WTC11 (cell line): ENCODE results near the gene ZBTB24. TPM values are rescaled to one million over a fixed set of nuclear protein-coding genes. Genes with fewer than 3 reads are reported as not detected.

ENCODE experiments used
- ATAC-seq: fragments of 200-7000 bp; cut with Tn5 transposase; 2 replicates; pipeline ENCODE4 v1.10.0; 2021; ENCODE audit warnings: mild to moderate bottlenecking, moderate library complexity
- Bru-seq: library from RNA; stranded (reverse); fragments of 400-500 nt; gene quantifications from one replicate; lab custom pipeline; 2021; lab: Mats Ljungman, UMichigan
- CTCF ChIA-PET: fragments of 300-600 bp; sonication (Branson Sonifier 250); formaldehyde crosslinking; loops from one replicate; lab custom pipeline; 2021; ENCODE audit warnings: antibody characterized with exemption; lab: Charles Lee
- POLR2A ChIA-PET: fragments of 350-600 bp; sonication (Branson Sonifier 250); formaldehyde crosslinking; loops from one replicate; lab custom pipeline; 2021; ENCODE audit warnings: antibody characterized with exemption; lab: Charles Lee
- DNase-seq: peaks from one replicate; pipeline ENCODE4 v3.0.0; 2021; ENCODE audit warnings: low spot score
- H3K27ac Mint-ChIP-seq: 2 replicates; pipeline ENCODE4 v1.8.0; 2021; ENCODE audit warnings: mixed read lengths
- H3K27me3 Mint-ChIP-seq: 2 replicates; pipeline ENCODE4 v1.8.0; 2021; ENCODE audit warnings: low read depth, mild to moderate bottlenecking, moderate library complexity, mixed read lengths
- H3K36me3 Mint-ChIP-seq: 2 replicates; pipeline ENCODE4 v1.8.0; 2021; ENCODE audit warnings: mixed read lengths
- H3K4me1 Mint-ChIP-seq: 2 replicates; pipeline ENCODE4 v1.8.0; 2022; ENCODE audit warnings: mixed read lengths
- H3K4me3 Mint-ChIP-seq: 2 replicates; pipeline ENCODE4 v1.8.0; 2021; ENCODE audit warnings: mild to moderate bottlenecking, moderate library complexity, mixed read lengths
- H3K9me3 Mint-ChIP-seq: 2 replicates; pipeline ENCODE4 v1.8.0; 2021; ENCODE audit warnings: mixed read lengths
- ATF1 ChIP-seq: sonication (generic); formaldehyde crosslinking; IDR thresholded peaks from 2 replicates; pipeline ENCODE4 v1.8.1; 2023; ENCODE audit warnings: mild to moderate bottlenecking, moderate library complexity, missing genetic modification reagents
- CREM ChIP-seq: sonication (generic); formaldehyde crosslinking; IDR thresholded peaks from 2 replicates; pipeline ENCODE4 v1.8.1; 2022; ENCODE audit warnings: mild to moderate bottlenecking, missing genetic modification reagents, moderate library complexity
- ELF4 ChIP-seq: sonication (generic); formaldehyde crosslinking; IDR thresholded peaks from 2 replicates; pipeline ENCODE4 v1.8.1; 2022; ENCODE audit warnings: low read depth, mild to moderate bottlenecking, moderate library complexity, missing genetic modification reagents
- EMX1 ChIP-seq: fragments of 250-450 bp; sonication (Bioruptor Pico); IDR thresholded peaks from 2 replicates; pipeline ENCODE4 v1.8.0; 2021; ENCODE audit warnings: mild to moderate bottlenecking
- ETV6 ChIP-seq: sonication (generic); formaldehyde crosslinking; IDR thresholded peaks from 2 replicates; pipeline ENCODE4 v1.8.1; 2022; ENCODE audit warnings: mild to moderate bottlenecking, missing genetic modification reagents
- GABPB1 ChIP-seq: sonication (generic); formaldehyde crosslinking; IDR thresholded peaks from 2 replicates; pipeline ENCODE4 v1.8.1; 2023; ENCODE audit warnings: mild to moderate bottlenecking, missing genetic modification reagents
- GRHL2 ChIP-seq: fragments of 250-450 bp; sonication (Bioruptor Pico); IDR thresholded peaks from 2 replicates; pipeline ENCODE4 v1.8.0; 2022; ENCODE audit warnings: mild to moderate bottlenecking, moderate library complexity; ENCODE audit not compliant: insufficient replicate concordance, severe bottlenecking
- HMGA2 ChIP-seq: fragments of 250-450 bp; sonication (Bioruptor Pico); IDR thresholded peaks from 2 replicates; pipeline ENCODE4 v1.4.0; 2021; ENCODE audit warnings: mild to moderate bottlenecking, moderate library complexity
- KAT7 ChIP-seq: sonication (generic); formaldehyde crosslinking; IDR thresholded peaks from 2 replicates; pipeline ENCODE4 v1.8.1; 2023; ENCODE audit warnings: missing genetic modification reagents, mild to moderate bottlenecking, borderline replicate concordance
- MYBL2 ChIP-seq: sonication (generic); formaldehyde crosslinking; IDR thresholded peaks from 2 replicates; pipeline ENCODE4 v1.8.1; 2023; ENCODE audit warnings: mild to moderate bottlenecking, moderate library complexity, missing genetic modification reagents
- NFE2L1 ChIP-seq: sonication (generic); formaldehyde crosslinking; IDR thresholded peaks from 2 replicates; pipeline ENCODE4 v1.8.1; 2023; ENCODE audit warnings: missing genetic modification reagents
- NFYB ChIP-seq: sonication (generic); formaldehyde crosslinking; conservative IDR thresholded peaks from 2 replicates; pipeline ENCODE4 v1.8.0; 2022; ENCODE audit warnings: low read depth, missing genetic modification reagents
- NR1H2 ChIP-seq: sonication (generic); formaldehyde crosslinking; IDR thresholded peaks from 2 replicates; pipeline ENCODE4 v1.9.0; 2021; ENCODE audit warnings: mild to moderate bottlenecking, moderate library complexity, missing genetic modification reagents
- SP1 ChIP-seq: sonication (generic); formaldehyde crosslinking; conservative IDR thresholded peaks from 2 replicates; pipeline ENCODE4 v1.8.1; 2022; ENCODE audit warnings: missing genetic modification reagents
- TEAD1 ChIP-seq: sonication (generic); formaldehyde crosslinking; IDR thresholded peaks from 2 replicates; pipeline ENCODE4 v1.8.0; 2022; ENCODE audit warnings: mild to moderate bottlenecking, missing genetic modification reagents
- ZNF121 ChIP-seq: sonication (generic); formaldehyde crosslinking; IDR thresholded peaks from 2 replicates; pipeline ENCODE4 v1.8.0; 2023; ENCODE audit warnings: missing genetic modification reagents
- ZNF138 ChIP-seq: sonication (generic); formaldehyde crosslinking; conservative IDR thresholded peaks from 2 replicates; pipeline ENCODE4 v1.8.1; 2022; ENCODE audit warnings: mild to moderate bottlenecking, moderate library complexity, missing genetic modification reagents
- ZNF232 ChIP-seq: sonication (generic); formaldehyde crosslinking; IDR thresholded peaks from 2 replicates; pipeline ENCODE4 v1.8.0; 2022; ENCODE audit warnings: mild to moderate bottlenecking, missing genetic modification reagents
- ZNF263 ChIP-seq: sonication (generic); formaldehyde crosslinking; IDR thresholded peaks from 2 replicates; pipeline ENCODE4 v1.8.1; 2022; ENCODE audit warnings: low read depth, mild to moderate bottlenecking, moderate library complexity, missing genetic modification reagents
- ZNF317 ChIP-seq: sonication (generic); formaldehyde crosslinking; IDR thresholded peaks from 2 replicates; pipeline ENCODE4 v1.8.1; 2023; ENCODE audit warnings: low read depth, mild to moderate bottlenecking, moderate library complexity, missing genetic modification reagents, borderline replicate concordance
- ZNF416 ChIP-seq: fragments of 250-450 bp; sonication (Bioruptor Pico); IDR thresholded peaks from 2 replicates; pipeline ENCODE4 v1.9.0; 2021; ENCODE audit warnings: mild to moderate bottlenecking, inconsistent platforms
- ZNF671 ChIP-seq: fragments of 250-450 bp; sonication (Bioruptor Pico); IDR thresholded peaks from 2 replicates; pipeline ENCODE4 v1.8.0; 2021; ENCODE audit warnings: mild to moderate bottlenecking
- long read RNA-seq, 3 experiments: library from RNA in 1 of 3; library from capped mRNA in 1 of 3; library from polyadenylated mRNA in 1 of 3; unstranded in 2 of 3; stranded (forward) in 1 of 3; transcript quantifications; one replicate each; pipeline ENCODE4 v2.0.0, GENCODE V29; 2021
- total RNA-seq: library from RNA; stranded (reverse); gene quantifications from 3 replicates; pipeline ENCODE4 v1.2.3, GENCODE V29; 2021
- TF ChIP-seq, protein P1 (sequence below): sonication (generic); formaldehyde crosslinking; IDR thresholded peaks from 2 replicates; pipeline ENCODE4 v1.8.0; 2022; ENCODE audit warnings: mild to moderate bottlenecking, missing genetic modification reagents
- TF ChIP-seq, protein P2 (sequence below): sonication (generic); formaldehyde crosslinking; IDR thresholded peaks from 2 replicates; pipeline ENCODE4 v1.8.1; 2022; ENCODE audit warnings: mild to moderate bottlenecking, moderate library complexity, missing genetic modification reagents
- TF ChIP-seq, protein P3 (sequence below): sonication (generic); formaldehyde crosslinking; IDR thresholded peaks from 2 replicates; pipeline ENCODE4 v1.8.0; 2023; ENCODE audit warnings: mild to moderate bottlenecking, missing genetic modification reagents
- TF ChIP-seq, protein P4 (sequence below): sonication (generic); formaldehyde crosslinking; IDR thresholded peaks from 2 replicates; pipeline ENCODE4 v1.8.0; 2022; ENCODE audit warnings: mild to moderate bottlenecking, missing genetic modification reagents
- TF ChIP-seq, protein P5 (sequence below): sonication (generic); formaldehyde crosslinking; IDR thresholded peaks from 2 replicates; pipeline ENCODE4 v1.8.1; 2023; ENCODE audit warnings: mild to moderate bottlenecking, moderate library complexity, missing genetic modification reagents

Gene ZBTB24
- total RNA-seq (13.7 to 14.7 TPM (median 14.6 TPM) in 3 replicates), Bru-seq, nascent RNA (percentile 95 among the genes with signal in this experiment)
- long read RNA-seq, experiment 1, full-length matches to known transcripts: 56 of 104 reads
- long read RNA-seq, experiment 1, partial matches to known transcripts: 14 of 104 reads
- long read RNA-seq, experiment 1, other reads (novel, unspliced or antisense): 34 of 104 reads
- long read RNA-seq, experiment 2, full-length matches to known transcripts: 3 of 9 reads
- long read RNA-seq, experiment 2, partial matches to known transcripts: 0 of 9 reads
- long read RNA-seq, experiment 2, other reads (novel, unspliced or antisense): 6 of 9 reads
- long read RNA-seq, experiment 3, partial matches to known transcripts: 1 of 2 reads
- long read RNA-seq, experiment 3, other reads (novel, unspliced or antisense): 1 of 2 reads

DNA sequence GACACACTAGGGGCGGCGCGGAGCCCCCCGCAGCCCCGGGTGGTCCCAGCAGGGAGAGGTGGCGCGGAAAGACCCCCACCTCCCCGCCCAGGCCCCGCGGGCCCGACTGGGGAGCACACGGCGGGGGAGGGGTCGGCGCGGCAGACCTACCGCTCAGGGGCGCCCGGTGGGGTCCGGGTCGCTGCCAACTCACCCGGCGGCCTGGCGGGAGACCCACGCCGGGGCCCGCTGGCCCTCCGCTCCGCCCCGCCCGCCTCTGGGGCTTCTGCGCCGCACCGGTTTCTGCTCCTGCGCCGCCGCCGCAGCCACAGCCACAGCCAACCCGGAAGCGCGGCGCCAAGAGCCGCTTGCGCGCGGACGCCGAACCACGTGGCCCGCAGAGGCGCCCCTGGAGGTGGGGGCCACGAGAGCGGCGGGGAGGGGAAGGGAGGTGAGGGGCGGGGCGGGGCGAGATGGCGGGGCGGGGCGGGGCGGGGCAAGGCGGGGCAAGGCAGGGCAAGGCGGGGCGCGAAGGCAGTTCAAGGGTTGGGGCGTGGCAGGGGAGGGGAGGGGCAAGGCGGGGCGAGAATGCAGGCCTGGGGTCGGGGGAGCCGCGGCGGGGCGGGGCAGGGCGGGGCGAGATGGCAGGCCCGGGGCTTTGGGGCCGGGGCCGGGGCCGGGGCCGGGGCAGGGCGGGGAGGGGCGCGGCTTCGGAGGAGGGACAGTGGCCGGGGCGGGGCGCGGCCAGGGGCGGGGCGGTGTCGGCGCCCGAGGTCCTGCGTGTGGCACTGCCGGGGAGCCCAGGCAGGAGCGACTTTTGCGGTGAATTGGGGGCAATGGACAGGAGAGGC, at the start of gene ZBTB24:
ZBTB24 (minus strand) TSS at position 315 of the 830 bp plus-strand sequence. CDS start 1,193 bp downstream, outside the sequence.
- Mint-ChIP-seq H3K4me3 (peak within 1 kb of the TSS; percentile 96), H3K36me3 (peaks cover 31% of the 10 kb centered on the region), H3K4me1 (peaks cover 52% of the 10 kb centered on the region), H3K9me3 (no peaks in the 10 kb centered on the region), H3K27me3 (no peaks in the 10 kb centered on the region; the same call in 1 of the 2 replicates), H3K27ac (peak within 1 kb of the TSS; percentile 93)
- CTCF ChIA-PET: interaction anchor here (1.0 kb wide), 1 partner anchor 27 kb away, joined by 5 read pairs; the partner anchor contains the start of gene MICAL1
- ATAC-seq: peak; percentile 84
- POLR2A ChIA-PET: interaction anchor here (1.5 kb wide), 1 partner anchor 42 kb away, joined by 5 read pairs; the partner anchor contains the start of genes PPIL6 and SMPD2
- DNase-seq: peak; percentile 95
- TF ChIP-seq NR1H2 (no peak), ZNF317 (CRISPR knock-in tag) (no peak), HMGA2 (no peak), TEAD1 (CRISPR knock-in tag) (peak; percentile 66; the same call in 1 of the 2 replicates), ZNF232 (CRISPR knock-in tag) (no peak; the same call in 1 of the 2 replicates), ZNF671 (CRISPR knock-in tag) (no peak), NFYB (0 out of 2 replicates have a peak, but pooled peaks have one; percentile 37), ZNF121 (CRISPR knock-in tag) (no peak), EMX1 (no peak), ZNF263 (0 out of 2 replicates have a peak, but pooled peaks have one; percentile 30), ZNF138 (CRISPR knock-in tag) (no peak), NFE2L1 (no peak), KAT7 (CRISPR knock-in tag) (no peak), ZNF416 (no peak), GRHL2 (CRISPR knock-in tag) (no peak), ETV6 (peak; percentile 59; the same call in 1 of the 2 replicates), ELF4 (0 out of 2 replicates have a peak, but pooled peaks have one; percentile 43), MYBL2 (CRISPR knock-in tag) (no peak), ATF1 (CRISPR knock-in tag) (no peak), GABPB1 (peak; percentile 50; the same call in 1 of the 2 replicates), SP1 (CRISPR knock-in tag) (peak; percentile 76), CREM (peak; percentile 16; the same call in 1 of the 2 replicates)
- TF ChIP-seq, protein P1, sequence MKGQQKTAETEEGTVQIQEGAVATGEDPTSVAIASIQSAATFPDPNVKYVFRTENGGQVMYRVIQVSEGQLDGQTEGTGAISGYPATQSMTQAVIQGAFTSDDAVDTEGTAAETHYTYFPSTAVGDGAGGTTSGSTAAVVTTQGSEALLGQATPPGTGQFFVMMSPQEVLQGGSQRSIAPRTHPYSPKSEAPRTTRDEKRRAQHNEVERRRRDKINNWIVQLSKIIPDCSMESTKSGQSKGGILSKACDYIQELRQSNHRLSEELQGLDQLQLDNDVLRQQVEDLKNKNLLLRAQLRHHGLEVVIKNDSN (CRISPR knock-in tag): peak; percentile 89
- TF ChIP-seq, protein P2, sequence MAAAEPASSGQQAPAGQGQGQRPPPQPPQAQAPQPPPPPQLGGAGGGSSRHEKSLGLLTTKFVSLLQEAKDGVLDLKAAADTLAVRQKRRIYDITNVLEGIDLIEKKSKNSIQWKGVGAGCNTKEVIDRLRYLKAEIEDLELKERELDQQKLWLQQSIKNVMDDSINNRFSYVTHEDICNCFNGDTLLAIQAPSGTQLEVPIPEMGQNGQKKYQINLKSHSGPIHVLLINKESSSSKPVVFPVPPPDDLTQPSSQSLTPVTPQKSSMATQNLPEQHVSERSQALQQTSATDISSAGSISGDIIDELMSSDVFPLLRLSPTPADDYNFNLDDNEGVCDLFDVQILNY (CRISPR knock-in tag): peak; percentile 87; the same call in 1 of the 2 replicates
- TF ChIP-seq, protein P3, sequence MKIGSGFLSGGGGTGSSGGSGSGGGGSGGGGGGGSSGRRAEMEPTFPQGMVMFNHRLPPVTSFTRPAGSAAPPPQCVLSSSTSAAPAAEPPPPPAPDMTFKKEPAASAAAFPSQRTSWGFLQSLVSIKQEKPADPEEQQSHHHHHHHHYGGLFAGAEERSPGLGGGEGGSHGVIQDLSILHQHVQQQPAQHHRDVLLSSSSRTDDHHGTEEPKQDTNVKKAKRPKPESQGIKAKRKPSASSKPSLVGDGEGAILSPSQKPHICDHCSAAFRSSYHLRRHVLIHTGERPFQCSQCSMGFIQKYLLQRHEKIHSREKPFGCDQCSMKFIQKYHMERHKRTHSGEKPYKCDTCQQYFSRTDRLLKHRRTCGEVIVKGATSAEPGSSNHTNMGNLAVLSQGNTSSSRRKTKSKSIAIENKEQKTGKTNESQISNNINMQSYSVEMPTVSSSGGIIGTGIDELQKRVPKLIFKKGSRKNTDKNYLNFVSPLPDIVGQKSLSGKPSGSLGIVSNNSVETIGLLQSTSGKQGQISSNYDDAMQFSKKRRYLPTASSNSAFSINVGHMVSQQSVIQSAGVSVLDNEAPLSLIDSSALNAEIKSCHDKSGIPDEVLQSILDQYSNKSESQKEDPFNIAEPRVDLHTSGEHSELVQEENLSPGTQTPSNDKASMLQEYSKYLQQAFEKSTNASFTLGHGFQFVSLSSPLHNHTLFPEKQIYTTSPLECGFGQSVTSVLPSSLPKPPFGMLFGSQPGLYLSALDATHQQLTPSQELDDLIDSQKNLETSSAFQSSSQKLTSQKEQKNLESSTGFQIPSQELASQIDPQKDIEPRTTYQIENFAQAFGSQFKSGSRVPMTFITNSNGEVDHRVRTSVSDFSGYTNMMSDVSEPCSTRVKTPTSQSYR: no peak
- TF ChIP-seq, protein P4, sequence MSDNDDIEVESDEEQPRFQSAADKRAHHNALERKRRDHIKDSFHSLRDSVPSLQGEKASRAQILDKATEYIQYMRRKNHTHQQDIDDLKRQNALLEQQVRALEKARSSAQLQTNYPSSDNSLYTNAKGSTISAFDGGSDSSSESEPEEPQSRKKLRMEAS (CRISPR knock-in tag): peak; percentile 50; the same call in 1 of the 2 replicates
- TF ChIP-seq, protein P5, sequence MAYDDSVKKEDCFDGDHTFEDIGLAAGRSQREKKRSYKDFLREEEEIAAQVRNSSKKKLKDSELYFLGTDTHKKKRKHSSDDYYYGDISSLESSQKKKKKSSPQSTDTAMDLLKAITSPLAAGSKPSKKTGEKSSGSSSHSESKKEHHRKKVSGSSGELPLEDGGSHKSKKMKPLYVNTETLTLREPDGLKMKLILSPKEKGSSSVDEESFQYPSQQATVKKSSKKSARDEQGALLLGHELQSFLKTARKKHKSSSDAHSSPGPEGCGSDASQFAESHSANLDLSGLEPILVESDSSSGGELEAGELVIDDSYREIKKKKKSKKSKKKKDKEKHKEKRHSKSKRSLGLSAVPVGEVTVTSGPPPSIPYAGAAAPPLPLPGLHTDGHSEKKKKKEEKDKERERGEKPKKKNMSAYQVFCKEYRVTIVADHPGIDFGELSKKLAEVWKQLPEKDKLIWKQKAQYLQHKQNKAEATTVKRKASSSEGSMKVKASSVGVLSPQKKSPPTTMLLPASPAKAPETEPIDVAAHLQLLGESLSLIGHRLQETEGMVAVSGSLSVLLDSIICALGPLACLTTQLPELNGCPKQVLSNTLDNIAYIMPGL (CRISPR knock-in tag): 0 out of 2 replicates have a peak, but pooled peaks have one; percentile 27
